Spleen (tissue), 11 donors: ENCODE data around the gene GUCD1. TPM values are rescaled to one million over a fixed set of nuclear protein-coding genes. Genes with fewer than 3 reads are reported as not detected.

ENCODE experiments used
- DNase-seq: peaks from one replicate; pipeline ENCODE4 v3.0.0-alpha.2; 2020
- H3K27ac ChIP-seq, 8 donors: fragments of 200-600 bp; sonication (generic) in 7 of 8; 1 replicate in 4 of 8; 2 replicates in 4 of 8; pipeline versions ENCODE4 v1.5.0 to v1.8.0; 2016 to 2021; ENCODE audit warnings: inconsistent platforms in 4 of 8, mild to moderate bottlenecking in 4 of 8, moderate library complexity in 1 of 8
- H3K27me3 ChIP-seq, 7 donors: fragments of 200-600 bp; sonication (generic) in 6 of 7; replicated peaks in 1 of 7; 1 replicate in 4 of 7; 2 replicates in 3 of 7; pipeline versions ENCODE4 v1.5.0 to v1.8.0; 2016 to 2021; ENCODE audit warnings: inconsistent platforms in 3 of 7, mild to moderate bottlenecking in 1 of 7
- H3K36me3 ChIP-seq, 6 donors: fragments of 200-600 bp; sonication (generic) in 5 of 6; 1 replicate in 4 of 6; 2 replicates in 2 of 6; pipeline versions ENCODE4 v1.5.0 to v1.8.0; 2016 to 2021; ENCODE audit warnings: inconsistent platforms in 2 of 6
- H3K4me1 ChIP-seq, 6 donors: fragments of 200-600 bp; sonication (generic) in 5 of 6; 1 replicate in 3 of 6; 2 replicates in 3 of 6; pipeline versions ENCODE4 v1.5.0 to v1.8.0; 2016 to 2021; ENCODE audit warnings: inconsistent platforms in 3 of 6
- H3K4me3 ChIP-seq, 8 donors: fragments of 200-600 bp; sonication (generic) in 7 of 8; 1 replicate in 4 of 8; 2 replicates in 4 of 8; pipeline versions ENCODE4 v1.5.0 to v1.8.0; 2016 to 2021; ENCODE audit warnings: inconsistent platforms in 4 of 8, mild to moderate bottlenecking in 4 of 8, moderate library complexity in 2 of 8
- H3K9me3 ChIP-seq, 8 donors: fragments of 200-600 bp; sonication (generic) in 7 of 8; 1 replicate in 4 of 8; 2 replicates in 4 of 8; pipeline versions ENCODE4 v1.5.0 to v1.8.0; 2016 to 2021; ENCODE audit warnings: inconsistent platforms in 4 of 8
- CTCF ChIP-seq, 11 experiments: fragments of 200-600 bp in 7 of 11; fragments of 450-650 bp in 4 of 11; sonication (generic) in 4 of 11; IDR thresholded peaks in 8 of 11; conservative IDR thresholded peaks in 3 of 11; 1 replicate in 7 of 11; 2 replicates in 4 of 11; pipeline versions ENCODE4 v1.4.0 to v1.8.0; 2016 to 2021; ENCODE audit warnings: antibody characterized with exemption in 11 of 11, inconsistent platforms in 4 of 11, mild to moderate bottlenecking in 1 of 11
- POLR2A ChIP-seq, 3 donors: fragments of 450-650 bp; IDR thresholded peaks; one replicate each; pipeline ENCODE4 v1.5.1; 2017; ENCODE audit warnings: antibody characterized with exemption in 3 of 3, mild to moderate bottlenecking in 1 of 3
- POLR2AphosphoS5 ChIP-seq, 3 donors: sonication (generic); formaldehyde crosslinking; IDR thresholded peaks; one replicate each; pipeline ENCODE4 v1.5.1; 2017; ENCODE audit warnings: antibody characterized with exemption in 3 of 3
- WGBS, 5 donors: extraction: QIAGEN DNeasy Blood & Tissue Kit in 3 of 5; methylation state at CpG; one replicate each; pipeline versions ENCODE4 v1.1.5 to v1.1.7; 2013 to 2018; 5-methylcytosine and 5-hydroxymethylcytosine counted together
- intact Hi-C: fragments of 100-400 bp; cut with DNase I; formaldehyde crosslinking; loops from one replicate; pipeline ENCODE4 v1.15.0; 2023; ENCODE audit warnings: low total_unique reads
- polyA plus RNA-seq, 3 donors: library from polyadenylated mRNA; stranded (reverse); fragments of 200-250 nt; gene quantifications; one replicate each; pipeline ENCODE4 v1.2.1, GENCODE V29; 2013
- total RNA-seq, 7 donors: library from RNA; depleted of rRNA in 3 of 7; stranded (reverse); fragments of >200 nt in 3 of 7; fragmentation: NEBNext Ultra II Directional in 4 of 7; extraction: Animal tissue kit (Norgen Biotek cat#: 25700) in 4 of 7; gene quantifications; one replicate each; pipeline versions ENCODE4 v1.1.0 to v1.2.1, GENCODE V29; 2016 to 2021
- donor health status: healthy with polysubstance abuse.
- donor health status: DM: no; HTN: no; CAD: no; lungs with moderate emphysema.
- donor health status: DM: no; HTN: no; CAD: no.
- donor health status: Bipolar disorder and iron deficiency.
- donor health status: healthy.
- donor health status: DM: no; HTN: no; CAD: no.
- donor health status: DM: yes; HTN: yes; CAD: no.

GUCD1 gene
- total and polyA plus RNA-seq, 10 donors = 82.6 to 162 (median 106) TPM

GRCh38 chr22:24496661-24497060, 58.3 kb downstream of the GUCD1 start:
- H3K4me1 ChIP-seq = peaks cover 0 to 45% (median 10%) of the 10 kb centered on the region in 6 donors
- H3K4me3 ChIP-seq = no peak overlapping the region
- H3K27ac ChIP-seq = no peak overlapping the region
- DNase-seq = no peak
- no peaks in the 10 kb centered on the region for H3K9me3 ChIP-seq
- intact Hi-C loops = no loop called here
- no peaks in the 10 kb centered on the region for H3K36me3 ChIP-seq
- 76 to 86% (median 83%) methylated on average over 2 of the region's 2 CpGs for WGBS, 5 donors
- no peak for TF ChIP-seq CTCF (IDR thresholded peaks at IDR 0.05 in 8 of 11, conservative IDR thresholded peaks at IDR 0.05 in 3 of 11)
- TF ChIP-seq POLR2A (IDR thresholded peaks at IDR 0.05) = no peak
- TF ChIP-seq POLR2AphosphoS5 (IDR thresholded peaks at IDR 0.05) = no peak
- peaks cover 0 to 30% (median 17%) of the 10 kb centered on the region in 7 donors for H3K27me3 ChIP-seq

- Histone ChIP-seq H3K27ac (no peak overlapping the region), H3K4me1 (peaks cover 0 to 41% (median 10%) of the 10 kb centered on the region in 6 donors), H3K36me3 (no peaks in the 10 kb centered on the region), H3K27me3 (peaks cover 0 to 30% (median 17%) of the 10 kb centered on the region in 7 donors), H3K9me3 (no peaks in the 10 kb centered on the region), H3K4me3 (no peak overlapping the region)
- no peak for DNase-seq
- no peak for TF ChIP-seq POLR2A (IDR thresholded peaks at IDR 0.05)
- TF ChIP-seq POLR2AphosphoS5 (IDR thresholded peaks at IDR 0.05) = no peak
- TF ChIP-seq CTCF (IDR thresholded peaks at IDR 0.05 in 8 of 11, conservative IDR thresholded peaks at IDR 0.05 in 3 of 11) = no peak
- intact Hi-C loops = no loop called here
- 81 to 89% (median 86%) methylated on average over 5 of the region's 5 CpGs for WGBS, 5 donors
Measured at GRCh38 chr22:24496234-24496633, 58.7 kb downstream of the GUCD1 start.

DNA sequence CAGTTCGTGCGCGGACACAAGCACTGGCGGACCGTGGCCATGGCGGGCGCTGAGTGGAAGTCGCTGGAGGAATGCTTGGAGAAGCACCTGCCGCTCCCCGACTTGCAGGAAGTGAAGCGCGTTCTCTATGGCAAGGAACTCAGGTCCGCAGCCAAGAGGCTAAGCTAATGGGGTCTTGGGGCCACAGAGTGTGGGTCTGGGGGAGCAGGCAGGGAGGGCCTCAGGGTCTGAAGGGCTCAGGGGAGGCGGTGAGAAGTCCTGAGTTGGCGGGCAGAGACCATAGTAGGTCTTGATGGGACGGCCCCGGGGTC, 59.6 kb downstream of the GUCD1 start:
- no peak for TF ChIP-seq POLR2A (IDR thresholded peaks at IDR 0.05)
- no peak for TF ChIP-seq CTCF (IDR thresholded peaks at IDR 0.05 in 8 of 11, conservative IDR thresholded peaks at IDR 0.05 in 3 of 11)
- peak in 1 of 3 donors; percentile 2 for TF ChIP-seq POLR2AphosphoS5 (IDR thresholded peaks at IDR 0.05)
- Histone ChIP-seq H3K4me3 (no peak overlapping the region), H3K36me3 (no peaks in the 10 kb centered on the region), H3K4me1 (peaks cover 0 to 41% (median 10%) of the 10 kb centered on the region in 6 donors), H3K27ac (no peak overlapping the region), H3K9me3 (no peaks in the 10 kb centered on the region), H3K27me3 (peaks cover 0 to 30% (median 17%) of the 10 kb centered on the region in 7 donors)
- WGBS, 5 donors = 92 to 96% (median 95%) methylated on average over 16 to 17 of the region's 17 CpGs
- intact Hi-C loops = no loop called here
- DNase-seq = no peak

- H3K4me1 ChIP-seq = peaks cover 0 to 41% (median 10%) of the 10 kb centered on the region in 6 donors
- 37 to 70% (median 40%) methylated on average over 19 to 76 of the region's 76 CpGs for WGBS, 5 donors
- TF ChIP-seq POLR2AphosphoS5 (IDR thresholded peaks at IDR 0.05) = peak in 1 of 3 donors; percentile 26
- TF ChIP-seq POLR2A (IDR thresholded peaks at IDR 0.05) = no peak
- H3K4me3 ChIP-seq = peak within 1 kb of the TSS in 1 of 8 donors; percentile 32
- no peaks in the 10 kb centered on the region for H3K36me3 ChIP-seq
- H3K27me3 ChIP-seq = peaks cover 0 to 30% (median 17%) of the 10 kb centered on the region in 7 donors
- H3K9me3 ChIP-seq = no peaks in the 10 kb centered on the region
- DNase-seq = no peak
- no peak within 1 kb of the TSS for H3K27ac ChIP-seq
- intact Hi-C loops = no loop called here
Measured at GRCh38 chr22:24494528-24495364, 60.2 kb downstream of the GUCD1 start, which contains the start of gene UPB1. UPB1 (plus strand) TSS chr22:24495332; CDS start chr22:24495404, 72 bp downstream.
